Stimulated activated CD8-positive, alpha-beta memory T cell treated with anti-CD3 and anti-CD28 coated beads, Interleukin-4, amount 100 ng/mL, for 24 hours (primary cell): ENCODE measurements around the gene ZMYND12.
A peak's percentile ranks its signal among the peaks of the same experiment; 100 is the strongest.

Experiments
- DNase-seq: peaks from one replicate; pipeline ENCODE4 v3.0.0-alpha.2; 2020; ENCODE audit warnings: low read depth

ZMYND12 gene

GRCh38 chr1:42392255-42392654 is 63.6 kb downstream of the ZMYND12 start:
- no peak for DNase-seq

- no peak for DNase-seq
Measured at GRCh38 chr1:42386051-42386450, 69.8 kb downstream of the ZMYND12 start.

- DNase-seq, result no peak
Measured at GRCh38 chr1:42385283-42385682, 70.5 kb downstream of the ZMYND12 start.

- no peak for DNase-seq
Measured at GRCh38 chr1:42381280-42381673, 74.5 kb downstream of the ZMYND12 start.

DNA sequence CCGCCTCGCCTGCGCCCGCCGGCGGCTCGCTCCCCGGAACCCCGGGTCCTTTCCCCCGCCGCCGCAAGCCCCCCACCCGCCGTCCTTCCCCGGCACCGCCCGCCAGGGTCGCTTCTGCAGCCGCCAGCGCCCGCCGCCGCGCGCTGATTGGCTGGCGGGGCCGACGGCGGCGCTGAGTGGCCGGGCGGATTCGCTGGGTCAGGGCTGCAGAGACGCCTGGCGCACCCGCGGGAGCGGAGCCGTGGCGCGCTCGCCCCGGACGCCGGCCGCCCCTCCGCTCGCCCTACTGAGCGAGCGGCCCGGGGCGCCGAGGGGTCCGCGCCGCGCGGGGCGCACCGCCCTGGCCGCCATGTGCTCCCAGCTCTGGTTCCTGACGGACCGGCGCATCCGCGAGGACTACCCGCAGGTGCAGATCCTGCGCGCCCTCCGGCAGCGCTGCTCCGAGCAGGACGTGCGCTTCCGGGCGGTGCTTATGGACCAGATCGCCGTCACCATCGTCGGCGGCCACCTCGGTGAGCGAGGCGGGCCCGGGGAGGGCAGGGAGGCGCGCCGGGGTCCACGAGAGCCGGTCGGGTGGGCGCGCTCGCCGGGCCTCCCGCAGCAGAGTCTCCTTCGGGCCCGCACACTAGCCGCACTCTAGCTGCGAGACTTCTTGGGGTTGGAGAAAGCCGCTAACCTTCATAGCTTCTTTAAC is 75.1 kb downstream of the ZMYND12 start, which contains the start of gene RIMKLA:
TSS of gene RIMKLA (plus strand) at position 207 of the 694 bp plus-strand sequence. CDS start at position 350, 143 bp downstream.
- peak; percentile 34 for DNase-seq
